Erythroblast (primary cell): ENCODE results near the gene ZNF385B.
A peak's percentile ranks its signal among the peaks of the same experiment; 100 is the strongest.

Experiments
- DNase-seq, 2 experiments: peaks; one replicate each; lab custom pipeline; 2025; lab: John Stamatoyannopoulos, UW
- GATA1 ChIP-seq: IDR thresholded peaks from 2 replicates; pipeline ENCODE4 v1.6.1; 2011; ENCODE audit warnings: low read depth, mild to moderate bottlenecking, control low read depth, low read length, moderate library complexity
- POLR2A ChIP-seq: IDR thresholded peaks from 2 replicates; pipeline ENCODE4 v1.6.1; 2011; ENCODE audit warnings: mild to moderate bottlenecking, low read length

ZNF385B gene

GRCh38 chr2:179769323-179769722, 92.1 kb downstream of the ZNF385B start:
- TF ChIP-seq POLR2A = no peak
- no peak for TF ChIP-seq GATA1
- no peak for DNase-seq

- TF ChIP-seq POLR2A (no peak), GATA1 (no peak)
- no peak for DNase-seq
Measured at GRCh38 chr2:179768765-179769164, 92.6 kb downstream of the ZNF385B start.

GRCh38 chr2:179765666-179766065, 95.7 kb downstream of the ZNF385B start:
- TF ChIP-seq POLR2A (no peak), GATA1 (no peak)

DNA sequence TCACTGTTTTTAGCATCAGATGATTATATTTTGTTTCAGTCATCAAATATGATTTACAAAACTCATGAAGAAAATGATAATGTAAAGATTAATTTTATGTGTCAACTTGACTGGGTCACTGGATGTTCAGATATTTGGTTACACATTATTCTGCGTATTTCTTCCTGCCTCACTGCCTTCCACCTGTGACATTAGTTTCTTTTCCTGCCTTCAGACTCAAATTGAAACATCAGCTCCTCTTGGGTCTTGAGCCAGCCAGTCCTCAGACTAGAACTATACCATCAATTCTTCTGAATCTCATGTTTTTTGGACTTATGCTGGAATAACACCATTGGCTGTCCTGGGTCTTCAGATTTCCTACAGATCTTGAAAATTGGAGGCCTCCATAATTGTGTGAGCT, 96.7 kb downstream of the ZNF385B start:
- DNase-seq = no peak
- TF ChIP-seq POLR2A (no peak), GATA1 (no peak)

More at GRCh38 chr2:179765666-179766065, 95.7 kb downstream of the ZNF385B start:
- DNase-seq = no peak

GRCh38 chr2:179758636-179759035, 102.8 kb downstream of the ZNF385B start:
- no peak for DNase-seq
- TF ChIP-seq GATA1 = no peak
- no peak for TF ChIP-seq POLR2A

GRCh38 chr2:179751163-179751809, 110.1 kb downstream of the ZNF385B start:
- TF ChIP-seq GATA1 (no peak), POLR2A (no peak)
- peak; percentile 23 to 44 for DNase-seq

DNA sequence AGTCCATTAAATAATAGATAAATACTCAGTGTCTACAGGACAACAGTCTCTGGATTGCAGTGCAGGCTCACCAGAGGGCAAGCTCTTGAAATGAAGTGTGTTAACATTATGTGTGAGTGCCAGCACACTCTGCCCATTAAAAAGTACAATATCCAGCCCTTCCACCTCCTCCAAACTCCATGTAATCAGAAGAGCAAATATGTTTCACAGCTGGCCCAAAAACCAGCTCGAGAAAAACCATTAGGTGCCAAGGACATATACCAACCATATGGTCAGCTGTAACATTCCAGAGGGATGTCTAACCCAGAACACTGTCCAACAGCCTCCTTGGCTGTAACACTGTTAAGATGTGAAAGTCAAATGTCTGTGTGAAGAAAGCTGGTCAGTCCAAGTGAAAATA, 112.2 kb downstream of the ZNF385B start:
- TF ChIP-seq GATA1 = no peak
- no peak for TF ChIP-seq POLR2A
- DNase-seq = no peak

- no peak for DNase-seq
- TF ChIP-seq GATA1 (no peak), POLR2A (no peak)
Measured at GRCh38 chr2:179746981-179747380, 114.4 kb downstream of the ZNF385B start.

DNA sequence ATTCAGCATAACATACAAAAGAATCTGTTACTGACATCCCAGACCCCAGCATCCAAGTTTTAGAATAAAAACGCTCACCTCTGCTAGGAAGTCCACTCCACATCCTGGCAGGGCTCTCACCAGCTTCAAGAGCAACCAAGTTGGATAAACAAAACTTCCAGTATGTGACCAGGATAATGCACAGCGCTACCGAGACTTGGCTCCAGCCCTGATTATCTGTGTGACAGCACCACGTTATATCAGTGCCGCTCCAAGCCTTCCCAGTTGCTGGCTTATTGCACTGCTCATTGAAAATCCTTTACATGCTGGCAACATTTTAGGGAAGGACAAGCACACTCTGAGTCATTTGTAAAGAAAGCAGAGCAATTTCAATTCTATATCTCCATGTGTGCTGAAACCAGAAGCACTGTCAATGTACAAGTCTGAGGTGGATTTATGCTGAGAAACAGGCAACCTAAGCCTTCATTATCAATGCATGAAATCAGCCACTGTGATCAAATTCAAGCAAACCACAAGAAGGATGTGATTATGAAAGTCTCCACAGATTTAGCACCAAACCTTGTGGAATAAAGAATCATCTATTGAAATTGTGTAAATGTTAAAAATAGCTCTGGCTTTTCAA, 115.7 kb downstream of the ZNF385B start:
- no peak for DNase-seq

GRCh38 chr2:179744401-179744800, 117.0 kb downstream of the ZNF385B start:
- DNase-seq = no peak
- TF ChIP-seq POLR2A (no peak), GATA1 (no peak)

More for the DNA sequence above, 115.7 kb downstream of the ZNF385B start:
- TF ChIP-seq POLR2A (no peak), GATA1 (no peak)

DNA sequence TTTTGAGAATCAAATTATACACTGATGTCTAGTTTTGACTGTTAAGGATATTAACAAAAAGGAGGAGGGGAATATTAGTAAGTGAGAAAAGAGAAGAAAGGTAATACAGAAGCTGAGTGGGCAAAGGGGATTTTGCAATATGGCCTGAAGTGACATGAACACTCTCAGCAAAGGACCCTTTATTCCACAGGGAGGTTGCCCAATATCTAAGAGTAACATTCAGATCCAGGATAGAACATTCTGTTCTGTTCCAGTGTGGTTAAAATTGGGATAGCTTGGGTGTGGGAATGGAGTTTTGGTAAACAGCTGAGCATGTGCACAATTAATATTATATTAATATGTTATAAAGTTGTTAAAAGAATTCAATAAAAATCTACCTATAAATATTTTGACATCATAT, 120.1 kb downstream of the ZNF385B start:
- TF ChIP-seq POLR2A (no peak), GATA1 (no peak)
- DNase-seq = no peak

DNA sequence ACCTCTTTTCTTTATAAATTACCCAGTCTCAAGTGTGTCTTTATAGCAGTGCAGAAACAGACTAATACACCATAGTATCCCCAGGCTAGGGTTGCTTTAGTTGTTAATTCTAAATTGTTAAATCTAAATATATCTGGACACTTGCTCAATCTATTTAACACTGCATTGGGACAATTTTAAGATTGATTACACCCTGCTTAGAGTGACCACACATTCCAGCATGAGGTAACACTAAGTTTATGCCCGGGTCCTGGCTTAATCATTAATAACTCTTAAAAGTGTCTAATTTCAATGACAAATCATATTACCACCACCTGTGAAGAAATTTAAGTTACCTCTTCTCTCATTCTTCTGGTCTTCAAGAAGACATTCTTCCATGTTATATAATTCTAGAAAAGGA, 131.4 kb downstream of the ZNF385B start:
- no peak for DNase-seq
- no peak for TF ChIP-seq POLR2A
- no peak for TF ChIP-seq GATA1

- DNase-seq = no peak
Measured at GRCh38 chr2:179726461-179727180, 134.8 kb downstream of the ZNF385B start.

GRCh38 chr2:179724403-179724802, 137.0 kb downstream of the ZNF385B start:
- TF ChIP-seq POLR2A = no peak
- TF ChIP-seq GATA1 = no peak
- no peak for DNase-seq

More at GRCh38 chr2:179726461-179727180, 134.8 kb downstream of the ZNF385B start:
- TF ChIP-seq POLR2A (no peak), GATA1 (no peak)
